Measurements from ENCODE around the gene KIAA0825. TPM values are rescaled to one million over a fixed set of nuclear protein-coding genes. Genes with fewer than 3 reads are reported as not detected.
"Not testable (repeated sequence)": the region's sequence is repeated elsewhere in the genome, so short reads cannot be mapped to it uniquely, and the experiment has no call there.

Gene KIAA0825
- total RNA-seq, 1 experiment from 2014 or later, result 2.3 TPM

DNA sequence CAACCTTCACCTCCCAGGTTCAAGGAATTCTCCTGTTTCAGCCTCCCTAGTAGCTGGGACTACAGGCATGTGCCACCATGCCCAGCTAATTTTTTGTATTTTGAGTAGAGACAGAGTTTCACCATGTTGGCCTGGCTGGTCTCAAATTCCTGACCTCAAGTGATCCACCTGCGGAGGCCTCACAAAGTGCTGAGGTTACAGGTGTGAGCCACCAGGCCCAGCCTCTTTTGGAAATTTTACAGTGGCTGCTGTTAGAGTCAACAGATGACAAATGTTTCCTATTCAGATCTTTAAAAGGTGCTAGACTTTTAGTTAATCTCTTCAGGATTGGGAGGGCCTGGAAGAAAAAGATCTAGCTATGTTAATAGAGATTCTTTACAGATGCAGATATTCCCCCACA lies 45.1 kb downstream of the KIAA0825 start:
- DNase-seq (ENCODE audit: low spot score), result not testable (repeated sequence)

DNA sequence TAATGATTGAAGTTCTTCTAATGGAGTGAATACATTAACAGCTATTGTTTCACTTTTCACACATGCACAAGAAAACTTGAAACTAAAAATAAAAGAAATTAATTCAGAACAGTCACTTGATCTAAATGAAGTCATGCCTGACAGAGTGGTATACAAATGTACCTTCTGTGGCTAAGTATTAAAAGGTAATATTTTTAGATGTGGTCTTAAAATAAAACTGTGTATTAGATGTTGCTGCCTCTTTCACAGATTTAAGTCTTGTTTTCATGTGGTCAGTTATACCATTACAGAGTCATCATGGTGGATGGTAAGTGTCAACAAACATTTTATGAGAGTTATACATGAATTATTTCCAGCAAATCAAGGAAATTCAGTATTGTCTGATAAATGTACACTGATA lies 47.0 kb downstream of the KIAA0825 start:
- DNase-seq (ENCODE audit: low spot score), result no peak

DNA sequence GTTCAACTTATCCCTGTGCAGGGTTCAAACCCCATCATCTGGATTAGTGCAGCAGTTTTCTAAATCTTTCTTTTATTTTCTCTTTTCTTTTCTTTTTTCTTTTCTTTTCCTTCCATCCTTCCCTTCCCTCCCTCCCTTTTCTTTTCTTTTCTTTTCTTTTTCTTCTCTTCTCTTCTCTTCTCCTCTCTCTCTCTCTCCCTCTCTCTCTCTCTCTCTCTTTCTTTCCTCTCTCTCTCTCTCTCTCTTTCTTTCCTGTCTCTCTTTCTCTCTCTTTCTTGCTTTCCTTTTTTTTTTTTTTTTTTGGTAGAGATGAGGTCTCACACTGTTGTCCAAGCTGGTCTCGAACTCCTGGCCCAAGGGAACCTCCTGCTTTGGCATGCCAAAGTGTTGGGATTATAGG lies 53.6 kb downstream of the KIAA0825 start:
- no peak for DNase-seq (ENCODE audit: low spot score)

DNA sequence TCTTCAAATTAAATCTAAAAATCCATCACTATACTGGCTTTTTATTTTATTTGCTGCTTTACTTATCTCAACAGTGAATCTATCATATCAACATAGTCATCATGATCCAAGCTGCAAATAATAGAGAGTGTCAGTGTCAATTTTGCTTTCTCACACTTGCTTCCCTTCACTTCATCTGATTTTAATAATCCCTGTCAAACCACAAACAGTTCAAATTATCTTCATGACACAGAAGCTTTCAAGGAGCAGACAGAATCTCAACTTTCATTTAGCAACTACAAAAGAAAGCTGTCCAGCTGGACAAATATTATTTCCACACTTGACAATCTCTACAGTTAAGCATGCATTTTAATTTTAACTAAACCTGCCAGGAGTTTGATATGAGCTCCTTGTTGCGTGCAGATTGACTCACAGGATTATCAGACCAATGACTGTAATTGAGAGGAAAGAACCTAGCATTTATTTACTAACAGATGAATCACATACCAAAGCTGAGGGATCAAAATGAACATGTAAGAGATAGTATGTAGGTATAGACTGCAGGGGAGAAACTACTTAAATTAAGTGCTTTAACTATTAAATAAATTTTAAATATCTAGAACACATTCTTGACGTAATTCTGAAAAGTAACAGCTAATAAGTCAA lies 56.0 kb downstream of the KIAA0825 start:
- no peak for DNase-seq (ENCODE audit: low spot score)

DNA sequence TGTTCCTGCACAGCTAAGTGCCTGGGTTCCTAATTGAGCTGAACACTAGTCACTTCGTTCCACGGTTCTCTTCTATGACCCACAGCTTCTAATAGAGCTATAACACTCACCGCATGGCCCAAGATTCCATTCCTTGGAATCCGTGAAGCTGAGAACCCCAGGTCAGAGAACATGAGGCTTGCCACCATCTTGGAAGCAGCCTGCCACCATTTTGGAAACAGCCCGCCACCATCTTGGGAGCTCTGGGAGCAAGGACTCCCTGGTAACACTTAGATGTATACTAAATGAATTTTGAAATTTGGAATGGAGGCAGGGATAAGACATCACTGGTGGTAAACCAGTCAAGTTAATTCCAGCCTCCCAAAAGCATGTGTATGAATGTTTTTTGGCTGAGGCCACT lies 60.4 kb downstream of the KIAA0825 start:
- DNase-seq (ENCODE audit: low spot score), result no peak

DNA sequence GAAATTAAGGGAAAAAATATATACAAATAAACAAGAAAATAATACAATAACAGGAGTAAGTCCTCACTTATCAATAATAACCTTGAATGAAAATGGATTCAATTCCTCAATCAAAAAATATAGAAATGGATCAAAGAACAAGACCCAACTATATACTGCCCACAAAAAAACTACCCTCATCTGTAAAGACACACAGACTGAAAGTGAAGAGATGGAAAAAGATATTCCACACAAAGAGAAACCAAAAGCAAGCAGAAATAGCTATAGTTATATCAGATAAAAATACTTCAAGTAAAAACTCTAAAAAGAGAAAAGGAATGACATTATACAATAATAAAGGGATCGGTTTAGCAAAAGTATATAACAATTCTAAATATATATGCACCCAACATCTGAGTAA lies 66.5 kb downstream of the KIAA0825 start:
- no peak for DNase-seq (ENCODE audit: low spot score)

DNA sequence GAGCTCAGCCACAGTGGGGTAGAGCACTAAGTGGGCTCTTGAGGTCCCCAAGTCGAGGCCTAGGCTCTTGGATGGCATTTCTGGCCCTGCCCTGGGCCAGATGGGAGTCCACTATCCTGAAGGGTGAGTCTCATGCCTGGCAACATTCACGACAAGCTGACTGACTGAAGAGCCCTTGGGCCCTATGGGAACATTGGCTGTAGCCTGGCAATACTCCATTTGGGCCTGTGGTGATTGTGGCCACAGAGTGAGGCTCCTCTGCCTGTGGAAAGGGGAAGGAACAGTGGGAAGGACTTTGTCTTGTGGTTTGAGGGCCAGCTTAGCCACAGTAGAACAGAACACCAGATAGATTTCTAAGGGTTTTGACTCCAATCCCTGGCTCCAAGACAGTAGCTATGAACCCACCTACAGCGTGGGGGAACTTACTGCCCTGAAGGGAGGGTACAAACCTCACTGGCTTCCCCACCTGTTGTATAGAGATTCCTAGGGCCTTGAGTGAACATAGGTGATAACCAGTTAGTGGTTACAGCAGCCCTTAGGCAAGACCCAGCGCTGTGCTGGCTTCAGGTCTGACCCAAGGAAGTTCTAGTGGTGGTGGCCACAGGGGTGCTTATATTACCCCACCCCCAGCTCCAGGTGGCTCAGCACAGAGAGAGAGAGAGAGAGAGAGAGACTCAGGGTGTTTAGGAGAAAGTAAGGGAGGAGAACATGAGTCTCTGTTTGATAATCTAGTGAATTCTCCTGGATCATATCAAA lies 72.4 kb downstream of the KIAA0825 start:
- DNase-seq (ENCODE audit: low spot score), result no peak

DNA sequence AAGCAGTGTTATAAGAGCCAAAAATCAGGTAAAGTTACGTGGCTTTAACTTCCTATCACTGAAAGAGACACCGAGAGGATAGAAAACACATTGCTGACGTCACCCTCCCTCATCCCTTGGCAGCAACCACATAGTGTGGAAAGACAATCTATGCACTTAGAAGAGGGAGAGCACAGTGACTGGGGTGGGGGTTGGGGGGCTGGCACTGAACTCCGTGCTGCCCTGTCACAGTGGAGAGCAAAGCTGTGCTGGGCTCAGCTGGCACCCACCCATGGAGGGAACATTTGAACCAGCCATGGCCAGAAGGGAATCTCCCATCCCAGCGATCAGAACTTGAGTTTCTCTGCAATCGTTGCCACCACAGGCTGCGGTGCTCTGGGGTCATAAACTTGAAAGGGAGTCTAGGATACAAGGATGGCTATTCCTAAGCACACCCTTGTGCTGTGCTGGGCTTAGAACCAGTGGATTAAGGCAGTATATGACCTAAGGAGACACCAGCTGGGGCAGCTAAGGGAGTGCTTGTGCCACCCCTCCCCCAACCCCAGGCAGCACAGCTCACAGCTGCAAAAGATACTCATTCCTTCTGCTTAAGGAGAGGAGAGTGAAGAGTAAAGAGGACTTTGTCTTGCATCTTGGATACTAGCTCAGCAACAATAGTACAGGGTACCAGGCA lies 73.4 kb downstream of the KIAA0825 start:
- DNase-seq (ENCODE audit: low spot score), result no peak

DNA sequence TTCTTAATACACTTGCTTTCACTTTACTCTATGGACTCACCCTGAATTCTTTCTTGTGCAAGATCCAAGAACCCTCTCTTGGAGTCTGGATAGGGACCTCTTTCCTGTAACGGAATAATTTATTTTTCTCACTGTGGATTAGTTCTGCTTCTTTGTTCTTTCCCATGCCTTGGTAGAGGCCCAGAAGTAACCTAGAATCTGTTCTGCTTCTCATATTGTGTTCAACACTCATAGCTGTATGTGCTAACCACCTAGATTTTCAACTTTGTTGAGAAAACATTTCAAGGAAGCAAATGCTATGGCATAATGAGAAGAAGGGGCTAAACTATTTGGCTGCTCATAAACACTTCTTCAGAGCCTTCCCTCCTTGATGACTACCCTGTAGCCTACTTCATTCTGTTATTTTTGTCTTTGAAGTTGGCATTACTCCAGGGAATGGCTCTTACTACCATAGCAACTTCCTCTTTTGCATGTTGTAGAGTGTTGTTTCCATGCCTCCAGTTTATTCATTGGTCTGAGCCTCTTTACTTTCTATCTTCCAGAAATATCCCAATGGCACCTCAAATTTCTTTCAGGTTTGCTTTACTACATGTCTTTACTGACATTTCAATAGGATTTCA lies 74.3 kb downstream of the KIAA0825 start:
- no peak for DNase-seq (ENCODE audit: low spot score)

DNA sequence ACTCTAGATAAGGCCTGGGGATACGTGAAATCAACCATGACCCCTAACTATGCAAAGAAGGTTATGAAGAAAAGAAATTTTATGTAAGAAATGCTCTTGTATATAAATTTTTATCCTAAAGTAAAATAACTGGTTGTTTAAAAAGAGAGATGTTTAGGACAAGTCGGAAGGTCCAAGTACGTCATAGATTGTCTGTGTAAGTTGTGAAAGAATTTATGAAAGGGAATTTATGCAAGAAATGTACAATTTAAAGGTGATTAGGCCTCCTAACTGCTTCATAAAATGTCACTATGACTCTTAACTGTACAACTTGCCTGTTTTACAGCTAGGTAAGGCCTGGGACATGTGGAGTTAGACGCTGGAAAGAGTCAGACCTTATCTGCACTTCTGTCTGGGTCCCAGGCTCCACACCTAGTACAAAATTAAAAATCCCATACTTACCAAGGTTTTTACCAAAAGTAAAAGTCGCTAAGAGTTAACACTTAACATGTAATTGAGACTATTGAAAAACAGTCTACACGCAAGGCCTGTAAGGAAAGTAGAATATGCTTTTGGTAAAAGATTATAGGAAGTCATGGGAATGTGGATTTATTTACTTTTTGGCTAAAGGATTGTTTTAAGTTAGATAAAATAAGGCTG lies 77.4 kb downstream of the KIAA0825 start:
- DNase-seq (ENCODE audit: low spot score), result no peak

DNA sequence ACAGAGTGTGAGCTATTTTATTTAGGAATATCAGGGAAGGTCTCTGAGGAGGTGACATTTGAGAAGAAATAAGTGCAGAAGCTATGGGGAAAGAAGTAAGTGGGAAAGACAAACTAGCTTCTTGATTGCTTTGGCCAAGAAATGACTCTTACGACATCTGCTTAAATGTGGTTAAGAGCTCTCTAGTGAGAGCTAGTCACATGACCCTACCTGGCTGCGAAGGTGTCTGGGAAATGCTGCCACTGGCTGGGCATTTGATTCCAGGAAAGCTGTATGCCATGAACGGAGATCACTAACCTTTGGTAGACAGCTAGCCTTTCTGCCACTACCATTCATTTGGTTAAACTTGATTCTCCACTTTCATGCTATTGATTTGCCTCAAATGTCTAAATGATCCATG lies 80.1 kb downstream of the KIAA0825 start:
- no peak for DNase-seq (ENCODE audit: low spot score)

DNA sequence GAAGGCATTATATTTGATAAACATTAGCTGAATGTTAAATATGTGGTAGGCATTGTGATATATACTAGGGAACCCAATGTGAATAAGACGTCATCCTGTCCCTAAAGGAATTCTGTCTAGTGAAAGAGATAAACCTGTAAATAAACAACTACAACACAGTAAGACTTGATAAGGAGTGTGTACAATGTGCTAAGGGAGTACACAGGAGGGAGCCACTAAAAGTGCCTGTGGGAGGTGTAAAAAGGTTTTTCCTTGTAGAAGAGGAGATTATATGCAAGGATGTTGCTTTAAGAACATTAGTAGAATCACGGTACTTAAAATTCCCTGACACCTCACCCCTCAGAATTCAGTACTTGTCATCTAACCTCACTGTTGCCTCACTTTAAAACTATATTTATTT lies 91.7 kb downstream of the KIAA0825 start:
- no peak for DNase-seq (ENCODE audit: low spot score)

DNA sequence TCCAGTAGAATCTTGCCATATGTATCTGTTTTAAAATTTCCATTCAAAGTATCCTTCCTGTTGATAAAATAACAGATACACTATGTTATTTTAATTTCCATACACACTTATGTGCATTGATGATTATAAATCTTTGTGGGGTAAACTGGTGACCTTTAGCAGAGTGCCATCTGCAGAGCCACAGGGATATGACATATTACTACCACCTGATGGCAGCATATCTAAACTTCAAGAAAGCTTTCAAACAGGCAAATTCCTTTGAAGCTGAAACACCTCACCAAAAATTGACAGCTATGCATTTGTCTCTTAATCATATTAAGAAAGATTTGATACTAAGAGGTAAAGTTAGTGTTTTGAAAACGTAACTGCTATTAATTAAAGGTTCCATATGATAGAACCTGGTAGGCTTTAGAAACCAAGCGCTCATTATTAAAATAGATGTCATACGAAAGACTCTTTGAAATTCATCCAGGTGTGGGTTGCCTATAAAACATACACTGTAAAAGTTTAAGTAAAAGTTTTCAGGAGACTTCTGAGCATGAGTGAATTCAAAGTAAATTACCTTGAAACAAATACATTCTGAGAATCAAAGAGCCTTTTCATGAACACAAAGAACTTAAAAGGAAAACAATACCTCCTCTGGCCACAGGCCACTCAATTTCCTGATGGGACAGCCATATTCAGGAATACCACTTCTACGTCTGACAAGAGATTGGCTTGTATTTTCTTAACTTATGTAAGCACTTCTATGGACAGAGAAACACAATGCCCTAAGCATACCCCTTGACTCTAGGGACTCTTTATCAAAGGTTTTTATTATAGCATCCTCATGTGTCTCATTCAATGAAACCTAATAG lies 93.3 kb downstream of the KIAA0825 start:
- peak; percentile 48 for DNase-seq (ENCODE audit: low spot score)

DNA sequence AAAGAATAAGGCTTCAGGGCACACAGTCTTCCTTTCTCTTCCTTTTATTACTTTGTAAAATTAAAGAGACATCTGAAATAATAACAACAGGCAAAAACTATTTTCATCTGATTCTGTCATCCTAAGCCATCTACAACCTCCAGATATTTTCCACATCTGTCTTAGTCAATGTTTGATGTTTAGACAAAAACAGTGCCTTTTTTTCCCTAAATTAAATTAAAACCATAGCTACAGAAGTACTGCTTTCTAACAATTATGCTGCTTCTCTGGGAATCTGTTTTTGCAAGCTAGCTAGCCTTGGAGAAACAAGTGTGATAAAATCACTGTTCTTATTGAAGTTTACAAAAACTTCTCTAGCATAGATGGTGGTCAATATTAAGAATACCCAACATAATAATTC lies 95.4 kb downstream of the KIAA0825 start:
- no peak for DNase-seq (ENCODE audit: low spot score)

DNA sequence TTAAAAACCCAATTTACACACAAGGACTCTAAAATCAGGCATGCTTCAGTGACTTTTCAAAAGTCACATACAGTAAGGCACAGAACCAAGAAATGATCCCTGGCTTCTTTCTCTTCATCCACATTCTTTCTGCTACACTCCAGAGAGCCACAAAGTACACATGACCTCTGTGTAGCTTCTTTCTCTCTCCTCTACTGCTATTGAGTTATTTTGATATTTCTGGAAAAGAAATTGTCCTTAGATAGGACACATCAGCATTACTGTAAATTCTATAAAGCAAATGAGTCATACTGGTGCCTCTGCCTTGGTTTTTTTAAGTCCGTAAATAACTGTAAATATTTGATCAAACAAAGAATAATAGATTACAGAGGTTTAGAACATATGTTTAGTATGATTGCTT lies 96.3 kb downstream of the KIAA0825 start:
- DNase-seq (ENCODE audit: low spot score), result no peak

DNA sequence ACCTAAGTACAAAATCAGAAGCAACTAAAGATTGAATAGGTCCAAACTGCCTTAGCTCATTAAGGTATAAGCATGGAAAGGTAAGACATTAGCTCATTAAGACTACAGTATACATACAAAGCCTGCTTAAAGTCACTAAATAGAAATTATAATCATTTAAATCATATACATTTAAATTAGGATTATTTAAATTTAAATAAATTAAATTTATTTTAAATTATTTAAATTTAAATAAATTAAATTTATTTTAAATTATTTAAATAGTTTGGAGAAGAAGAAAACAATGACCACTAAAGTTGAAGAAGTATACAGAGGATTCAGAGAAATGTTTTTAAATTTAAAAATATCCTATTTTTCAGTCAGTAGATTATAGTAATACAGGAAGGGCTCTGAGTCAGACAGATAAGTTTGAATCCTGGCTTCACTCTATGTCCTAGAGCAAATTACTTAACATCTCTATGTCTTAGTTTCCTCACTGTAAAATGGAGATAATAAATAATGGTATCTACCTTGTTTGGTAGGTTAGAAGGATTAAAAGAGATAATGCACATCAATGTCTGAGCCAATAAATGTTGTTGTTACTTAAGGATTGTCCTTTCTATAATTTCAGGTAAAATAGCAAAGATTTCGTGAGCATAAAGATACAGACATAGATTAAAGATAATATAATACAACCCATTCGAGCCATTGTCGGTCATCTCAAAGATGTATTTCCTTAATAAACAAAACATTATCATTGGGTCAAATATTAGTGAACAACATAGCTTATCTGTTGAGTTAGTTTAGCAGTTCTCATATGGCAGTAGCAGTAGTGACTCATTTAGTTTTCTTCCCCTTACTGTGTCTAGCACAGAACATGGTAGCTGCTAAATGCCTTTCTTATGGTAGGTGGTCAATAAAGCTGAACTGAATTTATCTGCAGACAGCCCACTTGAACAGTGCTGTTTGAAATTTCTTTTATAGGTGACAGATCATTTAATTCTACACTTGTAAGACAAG lies 100.6 kb downstream of the KIAA0825 start:
- DNase-seq (ENCODE audit: low spot score), result no peak

DNA sequence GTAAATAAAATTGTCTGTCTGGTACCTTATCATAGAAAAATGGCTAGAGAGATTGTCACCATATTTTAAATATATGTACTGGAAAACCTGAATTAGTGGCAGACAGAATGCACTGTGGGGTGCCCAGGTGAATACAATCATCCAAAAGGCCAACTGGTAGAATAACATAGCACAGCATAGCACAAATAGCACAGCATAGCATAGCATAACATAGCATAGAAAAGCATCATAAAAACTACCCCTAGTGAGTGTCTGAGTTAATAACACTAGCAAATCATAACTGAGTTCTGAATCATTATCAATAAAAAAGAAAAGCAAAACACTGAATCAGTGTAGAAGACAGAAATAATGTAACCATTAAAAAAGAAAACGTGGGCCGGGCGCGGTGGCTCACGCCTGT lies 102.3 kb downstream of the KIAA0825 start:
- no peak for DNase-seq (ENCODE audit: low spot score)

DNA sequence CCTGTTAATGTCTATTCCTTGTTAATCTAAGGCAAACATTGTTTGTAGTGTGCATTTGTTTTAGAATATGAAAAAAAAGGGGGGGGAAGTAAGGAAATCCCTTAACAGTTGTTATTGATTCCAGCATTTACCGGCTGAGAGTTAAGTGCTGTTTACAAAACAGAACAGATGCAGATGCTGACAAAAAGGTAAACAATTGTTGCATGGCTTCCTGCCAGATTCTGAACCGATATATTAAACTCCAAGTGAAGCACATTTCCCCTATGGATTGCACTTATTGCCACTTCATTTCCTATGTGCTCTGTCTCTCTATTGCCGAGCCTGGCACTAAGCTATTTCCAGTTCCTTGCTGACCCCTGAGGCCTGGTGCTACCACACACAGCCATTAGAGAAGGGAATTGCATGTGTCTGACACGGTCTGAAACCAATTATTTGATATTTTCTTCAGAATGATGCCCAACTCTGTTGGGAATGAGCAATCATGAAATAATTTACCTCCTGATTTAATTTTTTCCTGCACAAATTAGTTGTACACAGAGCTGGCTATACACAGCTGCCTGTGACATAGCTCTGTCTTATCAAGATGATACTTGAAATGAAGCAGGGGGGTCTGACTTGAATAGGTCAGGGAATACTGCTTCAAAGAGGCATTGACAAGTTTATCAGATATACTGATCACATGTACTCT lies 109.8 kb downstream of the KIAA0825 start:
- no peak for DNase-seq (ENCODE audit: low spot score)

DNA sequence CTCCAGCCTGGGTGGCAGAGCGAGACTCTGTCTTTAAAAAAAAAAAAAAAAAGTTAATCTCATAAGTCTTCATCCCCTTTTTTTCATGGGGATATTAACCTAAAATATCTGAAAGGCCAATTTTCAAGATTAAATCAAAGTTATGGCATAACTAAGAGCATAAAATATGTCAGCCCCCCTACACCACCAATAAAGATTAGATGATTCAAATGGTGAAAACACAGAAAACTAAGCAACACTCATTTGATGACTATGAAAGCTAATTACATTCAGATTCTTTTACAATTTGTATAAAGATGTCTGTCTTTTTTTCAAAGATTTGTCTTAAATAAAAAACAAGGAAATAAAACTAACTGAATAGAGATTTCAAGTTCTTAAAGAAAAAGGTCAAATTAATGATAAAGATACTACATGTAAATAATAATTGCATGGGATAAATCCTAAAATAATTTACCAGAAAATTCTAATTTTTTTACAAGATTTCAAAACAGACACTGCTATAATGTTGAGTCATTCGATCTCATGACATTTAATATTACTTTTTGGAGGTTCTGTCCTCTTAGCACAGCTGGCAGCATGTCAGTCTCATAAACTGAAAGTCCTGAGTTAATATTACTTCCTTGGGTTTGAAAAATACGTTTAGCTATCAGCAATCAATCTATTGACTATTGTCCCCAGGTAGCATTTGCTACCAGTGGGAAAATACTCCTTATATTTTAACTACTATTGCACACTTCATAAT lies 112.9 kb downstream of the KIAA0825 start:
- no peak for DNase-seq (ENCODE audit: low spot score)

Measured in H4 (cell line).